Measurements from ENCODE around the gene DDR2.
"Not testable (repeated sequence)": the region's sequence is repeated elsewhere in the genome, so short reads cannot be mapped to it uniquely, and the experiment has no call there.

The DDR2 gene

DNA sequence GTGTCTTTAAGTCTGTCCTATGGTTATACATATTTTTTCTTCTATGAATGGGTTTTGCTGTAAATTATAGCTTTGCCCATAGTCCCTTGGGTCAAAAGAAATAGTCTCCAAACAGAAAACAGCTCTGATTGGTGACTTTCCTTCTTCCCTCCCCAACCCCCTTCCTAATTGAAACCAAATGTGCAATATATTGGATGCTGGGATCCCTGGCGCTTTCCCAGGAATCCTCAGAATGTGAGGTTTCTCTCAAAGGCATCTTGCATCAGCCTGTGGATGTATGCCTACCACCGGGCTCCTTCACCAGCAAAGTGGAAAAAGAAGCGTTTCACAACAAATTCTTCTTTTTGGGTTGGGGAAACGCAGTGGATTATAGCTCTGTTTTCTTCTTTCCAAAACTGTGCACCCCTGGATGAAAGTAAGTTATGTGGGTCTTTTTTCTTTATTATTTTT is at the start of gene DDR2:
Gene DDR2 (plus strand): TSS at position 248 of the 450 bp plus-strand sequence. CDS start 86,600 bp downstream, outside the sequence.
- in situ Hi-C loops (cut with MboI; ENCODE audit: low sequenced_read_pairs): no loop called here

DNA sequence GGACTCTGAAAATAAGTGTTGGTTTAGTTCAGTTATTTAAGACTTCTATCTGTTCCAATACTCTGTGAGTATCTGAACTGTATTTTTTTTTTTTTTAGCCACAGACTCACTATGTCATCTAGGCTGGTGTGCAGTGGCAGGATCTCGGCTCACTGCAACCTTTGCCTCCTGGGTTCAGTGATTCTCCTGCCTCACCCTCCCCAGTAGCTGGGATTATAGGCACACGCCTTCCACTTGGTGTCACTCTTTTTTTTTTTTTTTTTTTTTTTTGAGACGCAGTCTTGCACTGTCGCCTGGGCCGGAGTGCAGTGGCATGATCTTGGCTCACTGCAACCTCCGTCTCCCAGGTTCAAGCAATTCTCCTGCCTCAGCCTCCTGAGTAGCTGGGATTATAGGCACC is 49.4 kb upstream of the DDR2 start:
- in situ Hi-C loops (cut with MboI; ENCODE audit: low sequenced_read_pairs): not testable (repeated sequence)

DNA sequence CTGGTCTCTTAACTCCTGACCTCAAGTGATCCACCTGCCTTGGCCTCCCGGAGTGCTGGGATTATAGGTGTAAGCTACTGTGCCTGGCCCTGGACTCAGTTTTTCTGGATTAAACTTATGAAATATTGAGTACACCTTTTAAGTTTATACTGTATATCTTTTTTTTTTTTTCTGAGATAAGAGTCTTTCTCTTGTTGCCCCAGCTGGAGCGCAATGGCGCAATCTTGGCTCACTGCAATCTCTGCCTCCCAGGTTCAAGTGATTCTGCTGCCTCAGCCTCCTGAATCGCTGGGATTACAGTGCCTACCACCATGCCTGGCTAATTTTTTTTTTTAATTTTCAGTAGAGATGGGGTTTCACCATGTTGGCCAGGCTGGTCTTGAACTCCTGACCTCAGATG is 47.2 kb upstream of the DDR2 start:
- in situ Hi-C loops (cut with MboI; ENCODE audit: low sequenced_read_pairs): not testable (repeated sequence)

DNA sequence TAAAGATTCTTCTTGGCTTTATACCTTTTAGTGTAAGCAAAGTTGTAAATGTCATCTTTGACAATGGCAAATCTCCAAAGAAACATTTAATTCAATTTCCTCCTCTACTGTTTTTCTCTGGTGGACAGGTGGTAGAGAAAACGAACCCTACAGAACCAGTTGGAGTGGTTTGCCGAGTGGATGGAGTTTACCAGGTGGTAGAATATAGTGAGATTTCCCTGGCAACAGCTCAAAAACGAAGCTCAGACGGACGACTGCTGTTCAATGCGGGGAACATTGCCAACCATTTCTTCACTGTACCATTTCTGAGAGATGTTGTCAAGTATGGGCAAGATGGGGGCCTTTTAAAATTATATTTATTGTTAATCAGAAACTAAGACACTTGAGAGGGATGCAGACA is 44.9 kb upstream of the DDR2 start:
- in situ Hi-C loops (cut with MboI; ENCODE audit: low sequenced_read_pairs): no loop called here

DNA sequence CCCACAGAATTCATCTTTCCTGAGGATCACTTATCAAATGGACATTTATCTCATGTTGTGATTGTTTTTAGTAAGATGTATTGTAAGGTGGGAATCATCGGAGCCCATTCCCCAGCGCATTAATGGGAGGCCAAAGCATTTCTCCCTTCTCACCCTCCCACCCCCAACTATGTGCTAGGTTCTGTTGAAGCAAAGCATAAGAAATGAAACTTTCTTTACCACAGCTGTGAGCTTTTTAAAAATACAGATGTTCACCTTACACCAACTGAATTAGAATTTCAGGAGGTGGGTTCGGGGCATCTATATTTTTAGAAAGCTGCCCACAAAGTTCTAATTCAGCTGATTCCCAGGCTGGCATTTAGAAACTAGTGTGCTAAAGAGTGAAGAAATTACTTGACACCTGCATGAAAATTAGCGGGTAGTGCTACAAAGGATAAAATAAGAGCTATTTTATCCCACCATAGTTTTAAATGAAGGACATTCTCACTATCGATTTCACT is 44.5 kb upstream of the DDR2 start:
- in situ Hi-C loops (cut with MboI; ENCODE audit: low sequenced_read_pairs): no loop called here

DNA sequence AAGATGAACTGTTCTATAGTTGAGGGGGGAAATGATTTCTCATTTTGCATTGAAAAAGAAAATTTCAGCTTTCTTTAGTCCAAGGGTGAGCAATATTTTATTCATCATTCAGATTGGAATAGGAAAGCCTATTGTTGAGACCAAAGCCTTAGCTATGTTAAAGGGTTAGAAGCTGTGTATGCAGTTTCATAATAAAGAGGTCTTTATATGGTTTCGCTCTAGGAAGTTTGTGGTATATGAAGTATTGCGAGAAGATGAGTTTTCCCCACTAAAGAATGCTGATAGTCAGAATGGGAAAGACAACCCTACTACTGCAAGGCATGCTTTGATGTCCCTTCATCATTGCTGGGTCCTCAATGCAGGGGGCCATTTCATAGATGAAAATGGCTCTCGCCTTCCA is 42.2 kb upstream of the DDR2 start:
- in situ Hi-C loops (cut with MboI; ENCODE audit: low sequenced_read_pairs): no loop called here

DNA sequence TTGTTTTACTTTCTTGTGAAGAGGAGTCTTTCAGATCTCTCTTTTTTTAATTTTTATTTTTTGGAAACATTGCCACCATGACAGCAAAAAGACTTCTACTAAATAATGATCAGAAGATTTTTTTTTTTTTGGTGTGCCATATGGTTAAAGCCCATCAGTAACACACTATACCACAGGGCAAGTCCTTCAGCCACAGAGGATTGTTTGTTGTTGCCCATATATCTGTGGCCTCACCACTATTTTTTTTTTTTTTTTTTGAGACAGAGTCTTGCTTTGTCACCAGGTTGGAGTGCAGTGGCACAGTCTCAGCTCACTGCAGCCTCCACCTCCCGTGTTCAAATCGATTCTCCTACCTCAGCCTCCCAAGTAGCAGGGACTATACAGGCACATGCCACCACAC is 41.6 kb upstream of the DDR2 start:
- in situ Hi-C loops (cut with MboI; ENCODE audit: low sequenced_read_pairs): no loop called here

DNA sequence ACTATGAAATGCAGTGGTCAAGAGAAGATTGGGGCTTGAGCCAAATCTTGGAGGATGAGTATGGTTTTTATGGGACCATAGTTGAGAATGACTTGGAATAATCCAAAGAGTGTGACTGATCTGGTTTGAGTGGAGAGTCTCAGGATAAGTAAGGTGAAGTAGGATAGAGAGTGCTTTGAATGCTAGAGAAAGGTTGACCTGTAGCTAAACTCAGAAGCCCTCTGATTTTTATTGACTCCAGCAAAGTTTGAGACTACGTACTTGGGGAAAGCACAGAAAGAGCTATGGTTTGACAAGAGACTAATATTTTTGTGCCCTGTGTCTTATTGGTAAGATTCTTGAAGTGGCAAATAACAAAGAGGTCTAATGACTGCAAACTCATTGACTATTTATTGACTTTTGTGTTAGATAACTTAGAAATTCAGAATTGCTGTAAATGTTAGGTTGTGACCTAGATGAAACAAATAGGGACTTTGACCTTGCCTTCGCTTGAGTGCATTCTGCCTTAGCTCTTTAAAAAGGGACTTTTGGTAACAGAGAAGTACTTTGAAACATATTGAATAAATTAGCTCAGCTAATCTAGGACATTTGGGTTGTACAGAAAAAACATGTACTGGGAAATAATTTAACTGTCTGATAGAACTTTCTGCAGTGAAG is 35.6 kb upstream of the DDR2 start:
- in situ Hi-C loops (cut with MboI; ENCODE audit: low sequenced_read_pairs): no loop called here

DNA sequence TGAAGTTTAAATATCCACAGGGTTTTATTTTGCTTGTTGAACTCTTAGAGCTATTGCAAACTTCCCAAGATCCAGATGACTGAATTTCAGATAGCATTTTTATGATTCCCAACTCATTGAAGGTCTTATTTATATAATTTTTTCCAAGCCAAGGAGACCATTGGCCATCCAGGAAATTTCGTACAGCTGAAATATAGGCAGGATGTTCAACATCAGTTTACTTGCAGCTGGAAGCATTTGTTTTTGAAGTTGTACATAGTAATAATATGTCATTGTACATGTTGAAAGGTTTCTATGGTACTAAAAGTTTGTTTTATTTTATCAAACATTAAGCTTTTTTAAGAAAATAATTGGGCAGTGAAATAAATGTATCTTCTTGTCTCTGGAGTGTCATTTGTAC is 32.8 kb upstream of the DDR2 start:
- in situ Hi-C loops (cut with MboI; ENCODE audit: low sequenced_read_pairs): no loop called here

DNA sequence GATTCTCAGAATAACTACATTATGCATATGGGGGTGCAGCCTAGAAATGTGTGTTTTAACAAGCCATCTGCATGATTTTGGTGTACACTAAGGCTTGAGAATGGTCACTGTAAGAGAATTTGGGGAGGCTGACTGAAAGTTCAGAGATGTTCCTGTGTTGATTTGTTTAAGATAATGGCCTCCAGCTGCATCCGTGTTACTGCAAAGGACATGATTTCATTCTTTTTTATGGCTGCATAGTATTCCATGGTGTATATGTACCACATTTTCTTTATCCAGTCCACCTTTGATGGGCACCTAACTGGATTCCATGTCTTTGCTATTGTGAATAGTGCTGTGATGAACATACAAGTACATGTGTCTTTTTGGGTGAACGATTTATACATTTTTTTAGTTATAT is 29.1 kb upstream of the DDR2 start:
- in situ Hi-C loops (cut with MboI; ENCODE audit: low sequenced_read_pairs): not testable (repeated sequence)

DNA sequence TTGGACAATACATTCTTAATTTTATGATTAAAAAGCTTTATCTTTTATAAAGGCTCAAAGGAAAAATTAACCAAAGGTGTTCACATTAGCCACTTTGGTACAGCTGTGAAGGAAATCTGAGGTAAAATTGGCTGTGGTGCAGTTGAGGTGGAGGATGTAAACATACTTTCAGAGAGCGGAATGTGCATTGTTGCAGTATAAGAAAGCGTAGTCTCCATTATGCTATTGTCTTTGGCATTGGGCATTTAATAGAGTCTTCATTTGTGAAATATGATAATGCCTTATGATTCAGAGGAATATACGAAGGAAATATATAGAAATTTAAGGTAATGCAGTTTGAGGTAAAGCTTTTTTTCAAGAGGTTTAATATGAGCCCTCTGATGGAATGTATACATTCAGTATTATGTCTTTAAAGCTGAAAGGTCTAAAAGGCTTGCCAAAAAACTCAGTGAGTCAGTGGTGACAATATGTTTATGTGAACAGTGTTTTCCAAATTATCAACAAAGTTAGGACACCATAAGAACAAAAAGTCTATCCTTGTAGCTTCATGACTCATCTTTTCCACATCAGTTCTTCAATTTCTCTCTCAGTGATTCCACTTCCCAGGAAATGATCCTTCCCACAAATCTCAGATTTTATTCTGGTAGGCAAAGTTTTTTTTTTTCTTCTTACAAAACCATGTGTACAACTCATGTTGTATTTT is 26.9 kb upstream of the DDR2 start:
- in situ Hi-C loops (cut with MboI; ENCODE audit: low sequenced_read_pairs): no loop called here

DNA sequence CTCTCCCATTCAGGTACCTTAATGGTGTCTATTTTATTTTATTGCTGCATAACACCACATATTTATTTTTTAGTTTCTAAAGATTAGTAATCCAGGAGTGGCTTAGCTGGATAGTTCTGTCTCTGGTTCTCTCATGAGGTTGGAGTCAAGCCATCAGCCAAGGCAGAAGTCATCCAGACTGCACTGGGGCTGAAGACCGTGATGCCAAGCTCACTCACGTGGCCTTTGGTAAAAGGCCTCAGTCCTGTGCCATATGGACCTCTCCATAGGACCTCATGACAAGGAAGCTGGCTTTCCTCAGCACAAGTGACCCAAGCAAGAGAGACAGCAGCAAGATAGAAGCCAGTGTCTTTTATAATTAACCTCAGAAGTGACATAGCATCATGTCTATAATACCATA is 23.0 kb upstream of the DDR2 start:
- in situ Hi-C loops (cut with MboI; ENCODE audit: low sequenced_read_pairs): no loop called here

DNA sequence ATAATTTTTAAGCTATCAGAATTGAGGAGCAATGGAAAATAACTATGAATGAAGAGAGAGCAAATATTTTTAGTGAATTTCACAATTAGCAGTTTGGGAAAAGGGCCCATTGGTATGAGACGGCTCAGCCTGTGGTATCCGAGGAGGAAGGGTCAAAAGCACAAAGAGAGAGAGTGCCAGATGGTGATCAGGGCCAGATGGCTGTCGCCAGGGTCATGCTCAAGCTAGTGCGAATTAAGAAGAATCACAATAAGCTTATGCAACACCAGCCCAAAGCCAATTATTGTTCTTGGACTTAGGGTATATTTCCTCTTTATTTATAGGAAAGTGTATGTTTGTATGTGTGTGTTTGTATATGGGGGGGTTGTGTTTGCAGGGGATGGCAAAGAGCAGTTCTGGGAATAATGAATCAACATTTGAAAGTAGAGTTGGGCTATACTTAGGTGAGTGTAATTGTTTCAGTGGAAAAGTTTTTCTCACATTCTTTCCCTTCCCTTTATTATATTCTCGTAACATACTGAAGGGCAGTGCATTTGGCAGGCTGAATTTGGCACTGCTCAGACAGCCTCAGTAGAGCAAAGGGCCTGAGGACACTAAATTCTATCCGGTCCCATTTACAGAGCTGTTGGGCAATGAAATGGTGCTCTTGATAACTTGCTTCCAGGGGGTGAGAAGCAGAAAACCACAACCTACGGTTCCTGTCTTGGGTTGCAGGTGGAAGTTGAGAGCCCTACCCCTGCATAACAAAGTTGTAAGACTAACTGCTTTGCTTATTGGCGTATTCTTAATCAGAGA is 19.5 kb upstream of the DDR2 start:
- in situ Hi-C loops (cut with MboI; ENCODE audit: low sequenced_read_pairs): no loop called here

DNA sequence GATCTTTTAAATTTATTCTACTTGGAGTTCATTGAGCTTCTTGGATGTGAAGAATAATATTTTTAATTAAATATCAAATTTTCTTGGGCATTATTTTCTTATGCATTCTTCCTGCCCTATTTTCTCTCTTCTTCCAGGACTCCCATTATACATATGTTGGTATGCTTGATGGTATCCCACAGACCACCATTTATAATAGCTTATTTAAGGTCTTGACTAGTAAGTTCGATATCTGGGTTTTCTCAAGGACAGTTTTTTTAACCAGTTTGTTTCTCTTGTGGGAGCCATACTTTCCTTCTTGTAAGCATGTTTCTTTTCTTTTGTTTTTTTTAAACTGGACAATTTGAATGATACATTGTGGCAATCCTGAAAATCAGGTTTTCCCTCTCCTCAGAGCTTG is 15.4 kb upstream of the DDR2 start:
- in situ Hi-C loops (cut with MboI; ENCODE audit: low sequenced_read_pairs): no loop called here

DNA sequence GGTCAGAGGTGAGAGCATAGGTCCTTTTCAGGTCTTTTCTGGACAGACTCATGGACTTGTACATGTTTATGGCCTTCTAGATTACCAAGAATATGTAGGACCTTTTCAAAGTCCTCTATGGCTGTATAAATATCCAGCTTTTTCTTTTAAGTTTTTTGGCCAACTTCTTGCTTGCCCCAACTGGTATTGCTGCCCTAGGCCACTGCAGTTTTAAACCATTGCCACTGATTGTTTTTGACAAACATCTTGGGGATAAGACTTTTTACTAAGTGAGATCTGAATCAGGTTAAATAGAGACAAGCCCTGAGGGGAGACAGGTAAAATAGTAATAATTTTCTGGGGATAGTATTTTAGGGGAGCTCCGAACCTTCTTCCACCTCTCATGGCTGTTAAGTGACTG is 14.8 kb upstream of the DDR2 start:
- in situ Hi-C loops (cut with MboI; ENCODE audit: low sequenced_read_pairs): no loop called here

DNA sequence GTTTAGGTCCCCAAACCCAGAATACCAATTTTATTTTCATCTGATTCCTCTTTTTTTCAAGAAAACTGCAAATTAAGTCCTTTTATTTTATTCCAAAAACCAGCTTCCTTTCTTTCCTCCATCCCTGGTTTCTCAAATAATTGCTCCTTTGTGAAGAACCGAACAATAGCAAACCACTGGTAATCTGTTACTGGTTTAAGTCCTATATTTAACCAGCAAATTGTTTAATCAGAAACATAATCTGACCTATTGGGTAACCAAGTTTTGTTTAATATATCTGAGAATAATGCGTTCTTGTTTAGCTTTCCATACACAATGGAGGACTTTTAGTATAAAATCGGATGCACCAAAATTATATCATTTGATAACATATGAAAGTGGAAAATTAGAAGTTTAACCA is 13.2 kb upstream of the DDR2 start:
- in situ Hi-C loops (cut with MboI; ENCODE audit: low sequenced_read_pairs): no loop called here

DNA sequence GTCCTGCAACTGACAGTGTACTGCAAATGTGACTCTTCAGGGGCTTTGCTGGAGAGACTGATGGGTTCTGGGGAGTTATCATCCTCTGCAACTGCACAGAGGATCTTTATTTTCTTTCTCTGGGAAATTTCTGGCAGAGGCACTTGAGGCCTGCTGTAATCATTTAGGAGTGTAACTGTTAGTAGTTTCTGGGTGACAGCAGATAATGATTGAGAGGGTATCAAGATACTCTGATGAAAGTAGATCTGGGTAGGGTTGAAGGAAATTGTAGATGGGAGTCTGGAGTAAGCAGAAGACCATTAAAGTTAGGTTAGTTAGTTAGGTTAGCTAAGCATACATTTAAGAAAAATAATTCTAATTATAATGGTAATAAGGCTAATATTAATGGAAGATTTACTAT is 11.0 kb upstream of the DDR2 start:
- in situ Hi-C loops (cut with MboI; ENCODE audit: low sequenced_read_pairs): no loop called here

DNA sequence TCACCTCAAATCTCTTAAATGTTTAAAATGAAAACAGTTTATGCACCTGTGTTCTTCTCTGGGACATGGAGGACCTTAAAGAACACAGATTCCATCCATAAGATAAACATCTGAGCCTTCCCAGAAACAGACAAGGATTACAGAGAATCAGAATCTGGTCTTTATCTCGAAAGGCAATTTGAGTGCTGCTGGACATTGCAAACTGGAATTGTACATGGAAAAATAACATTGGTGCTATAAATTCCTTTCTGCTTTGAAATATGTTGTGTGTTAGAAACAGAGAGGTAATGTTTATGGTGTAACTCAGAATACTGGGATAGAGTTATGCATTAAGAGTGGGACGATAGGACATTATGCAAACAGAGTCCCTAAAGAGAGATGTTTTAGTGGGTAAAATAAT is 6.6 kb upstream of the DDR2 start:
- in situ Hi-C loops (cut with MboI; ENCODE audit: low sequenced_read_pairs): no loop called here

DNA sequence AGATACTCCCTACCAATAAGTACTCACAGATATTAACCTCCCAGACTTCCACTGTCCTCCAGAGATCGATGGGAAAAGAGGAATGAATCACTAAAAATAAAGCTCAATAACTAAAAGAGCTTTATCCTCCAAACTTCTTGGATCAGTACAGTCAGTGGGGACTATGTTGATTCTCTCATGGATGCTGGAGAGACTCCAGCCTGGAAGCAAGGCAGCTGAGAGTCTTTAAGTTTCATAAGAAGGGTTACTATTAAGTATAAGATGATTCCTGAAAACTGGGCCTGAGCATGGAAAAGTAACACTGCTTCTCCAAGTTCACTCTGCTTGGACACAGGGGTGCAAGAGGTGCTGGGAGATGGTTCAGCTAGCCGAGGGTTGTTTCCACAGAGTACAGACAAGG is 6.2 kb upstream of the DDR2 start:
- in situ Hi-C loops (cut with MboI; ENCODE audit: low sequenced_read_pairs): no loop called here

DNA sequence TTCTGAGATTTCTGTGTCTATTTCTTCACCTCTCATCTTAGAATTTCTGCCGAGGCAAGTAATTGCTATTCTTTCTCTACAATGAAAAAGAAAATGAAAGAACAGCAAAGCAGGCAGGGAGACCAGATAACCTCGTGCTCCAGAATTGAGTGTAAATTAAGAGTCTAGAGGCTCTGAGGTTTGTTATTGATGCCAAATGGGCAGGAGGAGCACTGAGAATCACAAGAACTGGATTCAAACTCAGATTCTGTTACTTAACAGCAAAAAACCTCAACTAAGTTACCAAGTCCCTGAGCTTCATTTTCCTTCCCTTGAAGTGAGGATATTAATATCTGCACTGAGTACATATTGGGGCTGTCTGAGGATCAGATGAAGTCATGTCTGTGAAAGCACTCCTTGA is 5.5 kb upstream of the DDR2 start:
- in situ Hi-C loops (cut with MboI; ENCODE audit: low sequenced_read_pairs): no loop called here

DNA sequence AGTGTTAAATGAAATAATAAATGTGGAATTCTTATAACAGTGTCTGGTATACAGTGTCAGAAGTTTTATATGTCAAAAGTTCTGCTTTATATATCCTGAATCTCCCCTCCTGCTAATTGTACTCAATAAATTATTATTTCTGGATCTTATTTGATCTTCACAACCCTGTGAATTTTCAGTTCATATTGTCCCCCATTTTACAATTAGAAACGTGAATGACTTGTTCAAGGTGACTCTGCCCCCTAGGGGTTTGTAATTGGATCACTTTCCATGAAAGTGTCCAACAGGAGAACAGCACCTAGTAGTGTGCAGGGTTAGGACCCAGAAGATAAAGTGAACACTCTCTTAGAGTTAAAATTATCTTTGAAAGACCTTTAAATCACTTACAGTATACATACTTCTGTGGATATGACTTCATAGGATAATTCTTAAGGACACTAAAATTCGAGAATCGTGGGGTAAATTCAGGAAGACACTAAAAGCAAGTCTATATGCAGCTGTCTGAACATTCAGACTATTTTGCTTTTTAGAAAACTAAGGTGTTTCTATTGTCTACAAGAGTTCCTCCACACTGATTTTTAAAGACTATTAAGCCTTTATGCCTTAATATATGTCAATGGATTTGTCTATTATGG is 4.5 kb upstream of the DDR2 start:
- in situ Hi-C loops (cut with MboI; ENCODE audit: low sequenced_read_pairs): no loop called here
